KOPT-K1 (cell line): ENCODE measurements around the gene UNC119B.

ENCODE experiments used
- H3K27ac ChIP-seq: fragments of 200-600 bp; sonication (generic); 2 replicates; pipeline ENCODE4 v1.5.1; 2016; ENCODE audit warnings: antibody characterized with exemption, mild to moderate bottlenecking, low read depth, low read length; ENCODE audit not compliant: poor library complexity, severe bottlenecking
- H3K36me3 ChIP-seq: fragments of 200-600 bp; sonication (generic); 2 replicates; pipeline ENCODE4 v1.5.1; 2017; ENCODE audit warnings: antibody characterized with exemption, mild to moderate bottlenecking, low read length, moderate library complexity; ENCODE audit not compliant: insufficient read depth
- H3K9me3 ChIP-seq: fragments of 200-600 bp; sonication (generic); 2 replicates; pipeline ENCODE4 v1.5.1; 2017; ENCODE audit warnings: antibody characterized with exemption, low read length, mild to moderate bottlenecking; ENCODE audit not compliant: insufficient read depth, poor library complexity, severe bottlenecking

UNC119B gene

GRCh38 chr12:120684523-120684932, 25.7 kb upstream of the UNC119B start:
- Histone ChIP-seq H3K9me3 (no peaks in the 10 kb centered on the region), H3K36me3 (no peaks in the 10 kb centered on the region), H3K27ac (no peak overlapping the region)

- Histone ChIP-seq H3K9me3 (no peaks in the 10 kb centered on the region), H3K36me3 (peaks cover under 1% of the 10 kb centered on the region; the same call in 1 of the 2 replicates), H3K27ac (peak overlapping the region; percentile 92)
Measured at GRCh38 chr12:120685522-120685921, 24.7 kb upstream of the UNC119B start.

GRCh38 chr12:120686151-120686689, 24.0 kb upstream of the UNC119B start:
- Histone ChIP-seq H3K27ac (peak overlapping the region; percentile 92), H3K9me3 (no peaks in the 10 kb centered on the region), H3K36me3 (peaks cover 8% of the 10 kb centered on the region)

- Histone ChIP-seq H3K9me3 (no peaks in the 10 kb centered on the region), H3K36me3 (peaks cover 12% of the 10 kb centered on the region), H3K27ac (peak within 1 kb of the TSS; percentile 92)
Measured at GRCh38 chr12:120686690-120687577, 23.3 kb upstream of the UNC119B start, which contains the start of gene MLEC. MLEC (plus strand) TSS chr12:120687149; CDS start chr12:120687297, 148 bp downstream.

GRCh38 chr12:120687578-120688289, 22.5 kb upstream of the UNC119B start:
- H3K27ac ChIP-seq, result peak overlapping the region; percentile 92
- no peaks in the 10 kb centered on the region for H3K9me3 ChIP-seq
- peaks cover 16% of the 10 kb centered on the region for H3K36me3 ChIP-seq

- Histone ChIP-seq H3K9me3 (no peaks in the 10 kb centered on the region), H3K27ac (peak overlapping the region; percentile 92), H3K36me3 (peaks cover 25% of the 10 kb centered on the region)
Measured at GRCh38 chr12:120688527-120689071, 21.7 kb upstream of the UNC119B start.

- H3K36me3 ChIP-seq, result peaks cover 34% of the 10 kb centered on the region
- H3K9me3 ChIP-seq, result no peaks in the 10 kb centered on the region
- H3K27ac ChIP-seq, result peak overlapping the region; percentile 92
Measured at GRCh38 chr12:120689397-120690082, 20.7 kb upstream of the UNC119B start.

- Histone ChIP-seq H3K27ac (no peak overlapping the region), H3K36me3 (peaks cover 40% of the 10 kb centered on the region)
Measured at GRCh38 chr12:120690083-120690450, 20.2 kb upstream of the UNC119B start.

GRCh38 chr12:120690978-120691377, 19.3 kb upstream of the UNC119B start:
- peaks cover 49% of the 10 kb centered on the region for H3K36me3 ChIP-seq
- no peak overlapping the region for H3K27ac ChIP-seq
- no peaks in the 10 kb centered on the region for H3K9me3 ChIP-seq

More at GRCh38 chr12:120690083-120690450, 20.2 kb upstream of the UNC119B start:
- no peaks in the 10 kb centered on the region for H3K9me3 ChIP-seq

GRCh38 chr12:120692524-120693033, 17.7 kb upstream of the UNC119B start:
- Histone ChIP-seq H3K9me3 (no peaks in the 10 kb centered on the region), H3K36me3 (peaks cover 65% of the 10 kb centered on the region), H3K27ac (peak overlapping the region; percentile 27)

- Histone ChIP-seq H3K9me3 (no peaks in the 10 kb centered on the region), H3K36me3 (peaks cover 77% of the 10 kb centered on the region), H3K27ac (no peak overlapping the region)
Measured at GRCh38 chr12:120693848-120694247, 16.4 kb upstream of the UNC119B start.

- Histone ChIP-seq H3K36me3 (peaks cover 93% of the 10 kb centered on the region), H3K27ac (no peak overlapping the region), H3K9me3 (no peaks in the 10 kb centered on the region)
Measured at GRCh38 chr12:120696626-120697025, 13.6 kb upstream of the UNC119B start.

GRCh38 chr12:120697344-120697743, 12.9 kb upstream of the UNC119B start:
- Histone ChIP-seq H3K36me3 (peaks cover 100% of the 10 kb centered on the region), H3K9me3 (no peaks in the 10 kb centered on the region), H3K27ac (no peak overlapping the region)

- Histone ChIP-seq H3K36me3 (peaks cover 100% of the 10 kb centered on the region), H3K27ac (no peak overlapping the region), H3K9me3 (no peaks in the 10 kb centered on the region)
Measured at GRCh38 chr12:120698665-120699064, 11.6 kb upstream of the UNC119B start.
